Measurements from ENCODE around the gene CCDC110. TPM values are rescaled to one million over a fixed set of nuclear protein-coding genes. Genes with fewer than 3 reads are reported as not detected.

Gene CCDC110
- polyA plus RNA-seq, 1 of the 3 experiments (the other 2 are of a cell fraction): 0.05 TPM

- Histone ChIP-seq H3K9me2 (no peaks in the 10 kb centered on the region), H3K9me3 (no peaks in the 10 kb centered on the region), H3K9ac (no peak overlapping the region), H3K4me2 (no peak overlapping the region), H3K4me1 (ENCODE audit: control insufficient read depth in 1 of 2, insufficient read depth in 2 of 2, low read depth in 1 of 2, low read length in 1 of 2) (no peaks in the 10 kb centered on the region; a peak in 1 of 4 replicates), H2AFZ (ENCODE audit: low read depth) (no peak overlapping the region), H3K36me3 (replicated peaks in 1 of 2; ENCODE audit: control insufficient read depth in 1 of 2, insufficient read depth in 2 of 2, low read length in 1 of 2) (no peaks in the 10 kb centered on the region), H3F3A (replicated peaks; ENCODE audit: insufficient read depth) (no peaks in the 10 kb centered on the region), H4K20me1 (ENCODE audit: insufficient read depth) (no peaks in the 10 kb centered on the region), H3K27me3 (ENCODE audit: insufficient read depth) (no peaks in the 10 kb centered on the region), H3K27ac (ENCODE audit: low read depth in 2 of 2, low read length in 1 of 2) (no peak overlapping the region), H3K4me3 (ENCODE audit: low read depth in 2 of 2, low read length in 1 of 2) (no peak overlapping the region), H3K79me2 (ENCODE audit: insufficient read depth) (no peaks in the 10 kb centered on the region)
- no peak for TF ChIP-seq SIN3A (IDR thresholded peaks at IDR 0.05; ENCODE audit: borderline replicate concordance, low read depth, low read length)
- TF ChIP-seq TCF12 (IDR thresholded peaks at IDR 0.05): no peak
- no peak for TF ChIP-seq TAF1 (IDR thresholded peaks at IDR 0.05; ENCODE audit: borderline replicate concordance, low read depth, low read length)
- TF ChIP-seq GABPA (IDR thresholded peaks at IDR 0.05; ENCODE audit: low read depth): no peak
- no peak for TF ChIP-seq CTCF (IDR thresholded peaks at IDR 0.05)
- TF ChIP-seq, protein P1, sequence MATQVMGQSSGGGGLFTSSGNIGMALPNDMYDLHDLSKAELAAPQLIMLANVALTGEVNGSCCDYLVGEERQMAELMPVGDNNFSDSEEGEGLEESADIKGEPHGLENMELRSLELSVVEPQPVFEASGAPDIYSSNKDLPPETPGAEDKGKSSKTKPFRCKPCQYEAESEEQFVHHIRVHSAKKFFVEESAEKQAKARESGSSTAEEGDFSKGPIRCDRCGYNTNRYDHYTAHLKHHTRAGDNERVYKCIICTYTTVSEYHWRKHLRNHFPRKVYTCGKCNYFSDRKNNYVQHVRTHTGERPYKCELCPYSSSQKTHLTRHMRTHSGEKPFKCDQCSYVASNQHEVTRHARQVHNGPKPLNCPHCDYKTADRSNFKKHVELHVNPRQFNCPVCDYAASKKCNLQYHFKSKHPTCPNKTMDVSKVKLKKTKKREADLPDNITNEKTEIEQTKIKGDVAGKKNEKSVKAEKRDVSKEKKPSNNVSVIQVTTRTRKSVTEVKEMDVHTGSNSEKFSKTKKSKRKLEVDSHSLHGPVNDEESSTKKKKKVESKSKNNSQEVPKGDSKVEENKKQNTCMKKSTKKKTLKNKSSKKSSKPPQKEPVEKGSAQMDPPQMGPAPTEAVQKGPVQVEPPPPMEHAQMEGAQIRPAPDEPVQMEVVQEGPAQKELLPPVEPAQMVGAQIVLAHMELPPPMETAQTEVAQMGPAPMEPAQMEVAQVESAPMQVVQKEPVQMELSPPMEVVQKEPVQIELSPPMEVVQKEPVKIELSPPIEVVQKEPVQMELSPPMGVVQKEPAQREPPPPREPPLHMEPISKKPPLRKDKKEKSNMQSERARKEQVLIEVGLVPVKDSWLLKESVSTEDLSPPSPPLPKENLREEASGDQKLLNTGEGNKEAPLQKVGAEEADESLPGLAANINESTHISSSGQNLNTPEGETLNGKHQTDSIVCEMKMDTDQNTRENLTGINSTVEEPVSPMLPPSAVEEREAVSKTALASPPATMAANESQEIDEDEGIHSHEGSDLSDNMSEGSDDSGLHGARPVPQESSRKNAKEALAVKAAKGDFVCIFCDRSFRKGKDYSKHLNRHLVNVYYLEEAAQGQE (IDR thresholded peaks at IDR 0.05; ENCODE audit: low read depth, low read length): no peak
- TF ChIP-seq GATA2 (CRISPR knock-in tag; IDR thresholded peaks at IDR 0.05): no peak
- ChIA-PET POLR2A (no interaction called here), CTCF (interaction anchor here (1.4 kb wide), 1 partner anchor 15 kb away, joined by 3 read pairs; no protein-coding TSS in a partner anchor)
- DNase-seq: no peak
- 84% methylated on average over 21 of the region's 21 CpGs for WGBS (ENCODE audit: low lambda C conversion rate)
These were observed 32.8 kb upstream of the CCDC110 start for GRCh38 chr4:185504098-185505047.

- ChIA-PET CTCF (interaction anchor here (1.0 kb wide), 1 partner anchor 8 kb away, joined by 4 read pairs; no protein-coding TSS in a partner anchor), POLR2A (no interaction called here)
- H3K27me3 ChIP-seq (ENCODE audit: insufficient read depth): no peaks in the 10 kb centered on the region
- H3K27ac ChIP-seq (ENCODE audit: low read depth in 2 of 2, low read length in 1 of 2): no peak overlapping the region
- H3K4me2 ChIP-seq: no peak overlapping the region
- no peak overlapping the region for H3K4me3 ChIP-seq (ENCODE audit: low read depth in 2 of 2, low read length in 1 of 2)
- DNase-seq: no peak
- no peaks in the 10 kb centered on the region for H3K79me2 ChIP-seq (ENCODE audit: insufficient read depth)
- H2AFZ ChIP-seq (ENCODE audit: low read depth): no peak overlapping the region
- H3K9ac ChIP-seq: no peak overlapping the region
- no peaks in the 10 kb centered on the region for H3K36me3 ChIP-seq (replicated peaks in 1 of 2; ENCODE audit: control insufficient read depth in 1 of 2, insufficient read depth in 2 of 2, low read length in 1 of 2)
- no peaks in the 10 kb centered on the region for H3K4me1 ChIP-seq (ENCODE audit: control insufficient read depth in 1 of 2, insufficient read depth in 2 of 2, low read depth in 1 of 2, low read length in 1 of 2)
- no peaks in the 10 kb centered on the region for H3K9me2 ChIP-seq
- H3F3A ChIP-seq (replicated peaks; ENCODE audit: insufficient read depth): no peaks in the 10 kb centered on the region
- WGBS (ENCODE audit: low lambda C conversion rate): 65% methylated on average over 11 of the region's 11 CpGs
- H4K20me1 ChIP-seq (ENCODE audit: insufficient read depth): no peaks in the 10 kb centered on the region
- H3K9me3 ChIP-seq: no peaks in the 10 kb centered on the region
- TF ChIP-seq GATA2 (CRISPR knock-in tag; IDR thresholded peaks at IDR 0.05) (no peak), ELF1 (IDR thresholded peaks at IDR 0.05) (no peak), IRF3 (IDR thresholded peaks at IDR 0.05; ENCODE audit: low read depth, low read length) (no peak), MXI1 (IDR thresholded peaks at IDR 0.05; ENCODE audit: low read depth, low read length) (no peak), RAD21 (IDR thresholded peaks at IDR 0.05; ENCODE audit: low read length) (no peak), TCF12 (IDR thresholded peaks at IDR 0.05) (no peak), SMC3 (IDR thresholded peaks at IDR 0.05; ENCODE audit: low read depth, low read length) (no peak), MEF2A (IDR thresholded peaks at IDR 0.05; ENCODE audit: borderline replicate concordance, low read depth) (no peak), FOXM1 (IDR thresholded peaks at IDR 0.05; ENCODE audit: low read depth) (no peak), FOXJ3 (CRISPR knock-in tag; IDR thresholded peaks at IDR 0.05) (no peak), CHD2 (IDR thresholded peaks at IDR 0.05; ENCODE audit: low read length, partially characterized antibody) (no peak), NRF1 (IDR thresholded peaks at IDR 0.05; ENCODE audit: low read depth, low read length) (no peak)
- TF ChIP-seq, protein P2, sequence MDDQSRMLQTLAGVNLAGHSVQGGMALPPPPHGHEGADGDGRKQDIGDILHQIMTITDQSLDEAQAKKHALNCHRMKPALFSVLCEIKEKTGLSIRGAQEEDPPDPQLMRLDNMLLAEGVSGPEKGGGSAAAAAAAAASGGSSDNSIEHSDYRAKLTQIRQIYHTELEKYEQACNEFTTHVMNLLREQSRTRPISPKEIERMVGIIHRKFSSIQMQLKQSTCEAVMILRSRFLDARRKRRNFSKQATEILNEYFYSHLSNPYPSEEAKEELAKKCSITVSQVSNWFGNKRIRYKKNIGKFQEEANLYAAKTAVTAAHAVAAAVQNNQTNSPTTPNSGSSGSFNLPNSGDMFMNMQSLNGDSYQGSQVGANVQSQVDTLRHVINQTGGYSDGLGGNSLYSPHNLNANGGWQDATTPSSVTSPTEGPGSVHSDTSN (IDR thresholded peaks at IDR 0.05): no peak
These were observed 30.9 kb upstream of the CCDC110 start for GRCh38 chr4:185502386-185502785.
